Smooth muscle cell of the brain vasculature (primary cell): ENCODE measurements around the gene ZIC5.
"Not testable (repeated sequence)": the region's sequence is repeated elsewhere in the genome, so short reads cannot be mapped to it uniquely, and the experiment has no call there.

ENCODE experiments used
- DNase-seq: peaks from one replicate; pipeline ENCODE4 v3.0.0-alpha.2; 2012; ENCODE audit warnings: low read depth, low spot score

ZIC5 gene

DNA sequence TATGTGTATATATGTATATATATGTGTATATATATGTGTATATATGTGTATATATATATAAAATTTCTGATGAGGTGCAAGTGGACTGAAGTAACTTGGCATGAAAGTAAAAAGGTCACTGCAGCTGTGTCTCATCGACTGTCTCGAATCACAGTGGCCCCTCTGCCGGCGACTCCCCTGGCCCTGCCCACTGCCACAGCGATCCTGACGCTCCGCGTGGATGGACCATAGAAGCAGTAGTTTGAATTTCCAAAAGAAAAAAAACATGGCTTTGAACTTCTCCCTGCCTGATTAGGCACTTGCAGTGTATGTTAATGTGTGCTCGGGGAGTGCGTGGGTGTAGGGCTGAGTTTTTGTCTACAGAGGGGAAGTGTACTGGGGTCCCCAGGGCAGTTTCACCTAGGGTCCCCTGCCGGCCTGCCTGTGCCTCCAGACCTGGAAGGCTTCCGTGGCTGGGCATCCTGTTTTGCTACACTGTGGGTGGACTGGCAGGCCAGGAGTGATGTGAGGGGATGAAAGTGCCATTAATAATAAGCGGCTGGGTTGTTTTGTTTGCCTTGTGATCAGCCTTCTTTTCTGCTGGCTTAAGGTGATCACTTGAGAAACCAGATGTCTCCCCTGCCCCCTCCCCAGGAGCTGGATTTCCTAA is 10.8 kb downstream of the ZIC5 start:
- no peak for DNase-seq

DNA sequence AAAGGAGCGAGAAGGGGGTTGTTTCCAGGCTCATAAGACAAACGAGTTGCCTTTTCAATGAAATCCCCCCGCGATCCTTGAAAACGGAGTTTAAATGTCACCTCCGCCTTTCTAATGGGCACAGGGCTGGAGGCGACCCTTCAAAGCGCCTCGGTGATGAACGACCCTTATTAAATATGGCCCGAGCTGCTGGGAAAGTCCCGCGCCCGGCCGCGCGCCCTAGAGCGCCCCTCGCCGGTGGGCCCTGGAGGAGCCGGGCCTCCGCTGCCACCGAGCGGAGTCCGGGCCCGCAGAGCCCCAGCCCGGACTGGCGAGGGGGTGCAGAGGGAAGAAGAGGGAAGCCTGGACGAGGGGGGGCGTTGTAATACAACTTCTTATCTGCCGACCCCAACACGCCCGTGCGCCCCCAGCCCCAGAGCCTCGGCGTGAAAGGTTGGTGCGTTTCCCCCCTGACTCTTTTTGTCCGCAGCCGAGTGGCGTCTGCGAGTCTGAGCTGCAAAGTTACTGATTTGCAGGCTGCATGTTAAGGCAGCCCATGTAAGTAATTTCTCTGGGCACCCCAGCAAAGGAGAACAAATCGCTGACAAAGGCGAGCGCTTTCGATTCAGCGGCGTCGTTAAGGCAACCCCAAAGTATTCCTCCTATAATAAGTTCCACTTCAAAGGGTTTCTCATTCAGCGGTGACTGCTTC is 11.9 kb downstream of the ZIC5 start:
- DNase-seq, result no peak

DNA sequence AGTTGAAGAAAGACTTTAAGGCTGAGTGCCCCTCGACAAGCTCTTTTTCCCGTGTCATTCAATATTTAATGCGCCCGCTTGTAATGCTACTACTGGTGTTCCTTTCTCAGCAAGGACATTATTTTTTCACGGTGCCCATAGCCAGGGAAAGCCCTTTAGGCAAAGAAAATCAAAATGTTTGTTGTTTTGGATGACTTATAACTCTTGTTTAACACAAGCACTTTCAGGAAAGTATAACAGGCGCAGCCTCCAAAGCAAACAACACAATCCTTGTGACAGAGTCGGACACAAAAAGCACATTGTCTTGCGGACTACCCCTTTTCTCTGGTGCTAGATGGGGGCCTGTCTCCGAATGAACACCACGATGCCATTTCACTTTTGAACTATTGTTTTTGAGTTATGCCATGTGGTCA is 12.4 kb downstream of the ZIC5 start:
- DNase-seq, result no peak

DNA sequence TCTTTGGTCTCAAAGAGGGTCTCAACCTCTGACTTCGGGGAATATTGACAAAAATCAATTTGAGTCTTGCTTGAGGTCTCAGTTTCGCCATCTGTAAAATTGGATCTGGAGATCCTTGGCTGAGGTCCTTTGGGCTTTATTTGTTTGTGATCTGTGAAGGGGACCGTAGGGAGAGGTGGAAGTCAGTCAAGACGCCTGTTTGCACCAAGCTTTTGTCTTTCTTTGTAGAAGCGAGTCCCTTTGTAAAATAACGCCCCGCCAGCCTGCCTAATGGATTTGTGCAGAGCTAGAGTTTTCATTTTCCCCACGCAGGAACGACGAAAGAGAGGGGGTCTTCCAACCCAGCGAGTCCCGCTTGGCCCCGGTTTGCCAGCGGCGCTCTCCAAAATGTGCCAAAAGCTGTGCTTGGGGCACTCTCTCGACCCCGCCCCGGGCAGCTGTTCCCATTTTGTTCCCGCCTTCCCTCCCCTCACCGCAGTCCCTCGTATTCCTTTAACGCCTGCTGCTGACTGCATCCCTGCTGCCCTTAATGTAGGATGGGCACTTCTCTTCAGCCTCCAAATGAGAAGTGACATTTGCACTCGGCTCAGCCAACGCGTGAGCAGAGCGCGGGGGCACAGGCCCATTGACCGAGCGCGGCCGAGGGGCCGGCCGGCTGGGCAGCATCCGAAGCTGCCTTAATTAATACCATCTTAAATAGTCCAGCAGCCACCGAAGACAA is 13.0 kb downstream of the ZIC5 start:
- no peak for DNase-seq

DNA sequence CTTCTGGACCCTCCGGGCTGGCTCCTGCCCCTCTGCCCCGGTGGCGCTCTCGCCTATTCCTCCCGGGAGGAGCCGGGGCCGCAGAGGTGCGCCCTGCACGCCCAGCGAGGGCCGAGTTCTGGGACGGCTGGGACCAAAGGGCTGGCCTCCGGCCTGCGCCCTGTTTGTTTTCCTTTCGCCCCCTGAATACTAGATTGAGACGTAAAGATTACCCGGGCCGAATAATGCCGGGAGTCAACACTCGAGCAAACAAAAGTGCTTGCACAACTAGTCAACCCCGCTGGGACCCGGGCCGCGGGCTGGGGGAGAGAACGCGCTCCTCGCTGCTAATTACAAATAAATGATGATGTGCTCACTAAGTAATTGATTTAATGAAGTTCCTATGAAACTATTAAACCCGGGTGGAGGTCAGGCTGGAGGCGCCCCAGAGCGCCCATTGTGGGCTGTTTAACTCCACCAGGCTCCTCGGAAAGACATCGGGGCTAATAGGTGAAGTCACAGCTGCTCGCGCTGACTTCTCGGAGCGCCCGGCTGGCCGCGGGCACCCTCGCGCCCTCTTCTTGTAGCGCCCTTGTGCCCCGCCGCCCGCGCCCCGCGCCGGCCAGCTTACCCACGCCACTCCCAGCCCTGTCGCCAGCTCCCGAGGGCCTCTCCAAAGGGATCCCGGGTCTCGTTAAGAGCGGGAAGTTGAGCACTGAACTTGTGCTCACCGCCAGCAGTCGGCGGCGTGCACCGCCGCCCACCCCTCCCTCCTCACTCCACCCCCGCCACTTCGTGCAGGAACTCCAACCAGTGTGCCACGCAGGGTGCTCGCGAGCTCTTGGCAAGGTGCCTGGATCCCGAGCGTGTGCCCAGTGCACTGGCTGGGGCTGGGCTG is 14.9 kb downstream of the ZIC5 start:
- no peak for DNase-seq

DNA sequence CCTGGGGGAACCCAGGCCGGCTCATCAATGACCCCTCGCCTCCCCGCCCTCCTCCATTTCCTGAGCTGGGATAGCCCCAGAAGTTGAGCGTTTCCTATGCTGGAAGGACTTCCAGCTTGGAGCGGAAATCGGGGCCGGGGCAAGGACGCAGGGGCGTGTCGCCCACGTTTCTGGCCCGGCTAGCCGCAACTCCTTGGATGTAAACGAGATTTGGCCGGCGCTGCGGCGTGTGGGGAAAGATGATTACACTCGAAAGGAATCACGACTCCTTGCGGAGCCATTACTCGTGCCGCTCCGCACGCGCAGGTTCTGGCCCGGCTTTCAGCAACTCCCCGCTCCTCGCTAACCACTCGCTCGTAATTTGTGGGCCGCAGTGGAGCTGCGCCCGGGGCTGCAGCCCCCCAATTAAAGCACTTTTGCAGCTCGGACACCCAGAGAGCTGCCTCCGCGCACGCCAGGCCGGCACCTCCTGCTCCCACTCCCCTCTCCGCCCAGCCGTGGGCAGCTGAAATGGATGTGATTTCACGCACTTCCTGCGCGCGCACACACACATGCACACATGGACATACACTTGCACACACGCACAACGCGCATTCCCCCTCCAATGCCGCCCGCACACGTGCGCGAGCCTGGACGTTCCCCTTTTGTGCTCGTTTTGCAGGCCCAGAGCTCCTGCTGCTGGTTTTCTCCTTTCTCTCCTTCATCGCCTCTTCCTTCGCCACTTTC is 15.7 kb downstream of the ZIC5 start:
- no peak for DNase-seq

DNA sequence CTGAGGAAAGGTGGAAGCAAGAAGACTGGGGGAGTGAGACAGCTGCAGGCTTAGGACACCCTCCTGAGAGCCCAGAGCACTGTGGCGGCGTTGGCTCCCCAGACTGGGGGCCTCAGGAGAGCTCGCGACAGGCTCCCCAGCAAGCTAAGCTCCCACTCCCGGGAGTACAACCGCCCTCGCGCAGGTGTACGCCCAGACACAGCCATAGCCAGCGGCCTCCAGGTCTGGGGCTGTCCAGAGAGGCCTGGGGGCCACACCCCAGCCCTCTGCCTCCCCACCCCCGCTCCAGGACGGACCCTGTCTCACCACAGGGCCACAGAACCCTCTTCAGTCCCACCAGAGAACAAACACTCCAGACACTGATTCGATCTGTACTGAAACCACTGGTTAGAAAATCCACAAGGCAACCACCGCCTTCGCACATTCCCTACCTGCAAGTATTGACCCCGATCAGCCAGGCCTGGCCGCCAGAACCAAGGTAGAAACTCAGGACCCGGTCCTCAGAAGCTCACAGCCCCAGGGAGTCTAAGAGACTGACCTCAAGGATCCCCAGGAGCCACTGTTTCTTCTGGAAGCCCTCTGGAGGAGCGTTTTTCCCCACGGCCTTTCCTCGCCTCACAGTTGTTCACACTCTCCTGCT is 16.3 kb downstream of the ZIC5 start:
- DNase-seq, result no peak

DNA sequence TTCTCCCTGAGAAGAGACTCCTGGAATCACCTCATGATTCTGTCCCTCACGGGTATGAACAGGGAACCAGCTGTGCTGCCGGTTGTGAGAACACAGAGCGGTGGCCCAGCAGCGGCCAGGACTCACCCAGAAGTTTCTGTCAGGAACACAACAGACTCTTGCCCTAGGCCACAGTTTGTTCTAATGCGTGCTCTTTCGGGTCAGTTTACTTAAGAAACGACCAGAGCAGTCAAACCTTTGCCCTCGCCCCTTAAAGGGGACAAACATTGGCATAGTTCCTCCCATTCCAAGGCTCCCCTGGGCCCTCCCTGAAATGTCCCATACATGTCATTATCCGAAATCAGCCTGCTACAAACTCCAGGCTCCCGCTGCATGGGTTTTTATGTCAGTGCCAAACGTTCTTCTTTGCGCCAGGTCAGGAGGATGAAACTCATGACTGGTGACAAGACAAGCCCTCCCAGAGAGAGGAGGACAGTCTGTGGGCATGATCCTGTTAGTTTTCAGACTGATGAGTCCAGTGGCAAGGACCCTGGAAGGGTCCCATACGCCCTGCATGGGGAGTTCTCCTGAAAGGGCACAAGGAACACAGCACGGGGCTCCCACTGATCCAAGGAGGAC is 18.3 kb downstream of the ZIC5 start:
- DNase-seq, result no peak

DNA sequence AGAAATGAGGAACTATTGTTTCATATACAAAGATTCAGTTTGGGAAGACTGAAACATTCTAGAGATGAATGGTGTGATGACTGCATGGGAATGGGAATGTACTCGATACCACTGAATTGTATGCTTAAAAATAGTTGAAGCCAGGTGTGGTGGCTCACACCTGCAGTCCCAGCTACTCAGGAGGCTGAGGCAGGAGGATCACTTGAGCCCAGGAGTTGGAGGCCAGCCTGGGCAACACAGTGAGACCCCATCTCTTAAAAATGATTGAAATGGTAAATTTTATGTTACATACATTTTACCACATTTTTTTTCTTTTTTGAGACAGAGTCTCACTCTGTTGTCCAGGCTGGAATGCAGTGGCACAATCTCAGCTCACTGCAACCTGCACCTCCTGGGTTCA is 19.9 kb downstream of the ZIC5 start:
- not testable (repeated sequence) for DNase-seq

DNA sequence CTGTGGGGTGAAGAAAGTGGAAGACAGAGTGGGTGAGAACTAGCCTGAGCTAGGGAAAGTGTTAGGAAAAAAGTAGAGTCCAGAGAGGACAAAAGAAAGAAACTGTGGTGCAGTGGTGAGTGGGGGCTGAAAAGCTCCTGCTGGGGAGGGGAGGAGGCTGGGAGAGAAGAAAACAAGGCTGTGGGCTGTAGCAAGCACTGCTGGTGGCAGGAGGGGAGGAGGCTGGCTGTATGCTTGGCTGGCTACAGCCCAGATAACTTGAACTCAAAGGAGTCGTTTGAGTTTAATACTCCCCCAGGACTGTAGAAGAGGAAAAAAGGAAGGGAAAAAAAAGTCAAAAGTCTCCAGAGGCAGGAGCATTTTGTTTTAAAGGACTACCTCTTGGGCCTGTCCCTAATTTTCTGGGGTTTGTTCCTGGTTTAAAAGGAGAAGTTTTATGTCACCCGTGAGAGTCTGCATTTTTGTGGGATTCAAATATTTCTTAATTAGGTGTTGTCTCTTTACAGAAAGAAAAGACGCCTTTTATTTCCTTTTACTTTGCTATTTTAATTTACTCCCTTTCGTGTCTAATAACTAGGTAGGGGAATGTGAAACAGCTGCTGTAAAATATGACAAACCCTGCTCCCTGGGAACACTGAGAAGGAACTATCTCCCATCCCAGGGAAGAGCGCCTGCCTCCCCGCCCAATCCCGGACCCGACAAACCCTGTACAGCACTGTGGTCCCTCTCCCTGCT is 21.7 kb downstream of the ZIC5 start:
- no peak for DNase-seq

DNA sequence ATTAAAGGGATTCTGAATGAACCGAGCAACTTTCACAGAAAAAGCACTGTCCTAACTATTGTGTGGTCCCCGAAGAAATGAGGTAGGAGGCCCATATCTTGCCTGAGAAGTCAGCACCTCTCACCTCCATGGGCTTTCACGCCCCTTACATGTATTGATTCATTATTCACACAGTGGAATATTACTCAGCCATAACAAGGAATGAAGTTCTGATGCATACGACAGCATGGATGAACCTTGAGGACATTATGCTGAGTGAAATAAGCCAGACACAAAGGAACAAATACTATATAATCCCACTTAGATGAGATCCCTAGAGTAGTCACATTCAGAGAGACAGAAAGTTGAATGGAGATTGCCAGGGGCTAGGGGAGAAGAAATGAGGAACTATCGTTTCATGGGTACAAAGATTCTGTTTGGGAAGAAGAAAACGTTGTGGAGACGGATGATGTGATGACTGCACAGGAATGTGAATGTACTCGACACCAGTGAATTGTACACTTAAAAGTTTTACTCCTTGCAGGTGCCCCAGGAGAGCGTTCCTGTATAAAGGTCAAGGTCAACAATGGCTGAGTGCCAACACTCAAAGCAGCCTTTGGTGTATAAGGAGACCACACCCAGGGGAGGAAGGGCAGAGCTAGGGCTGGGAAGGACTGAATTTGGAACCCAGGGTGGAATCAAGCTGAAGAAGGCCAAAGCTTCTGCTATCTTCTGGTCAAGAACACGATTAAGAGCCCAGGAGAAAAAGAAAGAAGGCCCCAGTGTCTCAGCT is 22.5 kb downstream of the ZIC5 start:
- no peak for DNase-seq

DNA sequence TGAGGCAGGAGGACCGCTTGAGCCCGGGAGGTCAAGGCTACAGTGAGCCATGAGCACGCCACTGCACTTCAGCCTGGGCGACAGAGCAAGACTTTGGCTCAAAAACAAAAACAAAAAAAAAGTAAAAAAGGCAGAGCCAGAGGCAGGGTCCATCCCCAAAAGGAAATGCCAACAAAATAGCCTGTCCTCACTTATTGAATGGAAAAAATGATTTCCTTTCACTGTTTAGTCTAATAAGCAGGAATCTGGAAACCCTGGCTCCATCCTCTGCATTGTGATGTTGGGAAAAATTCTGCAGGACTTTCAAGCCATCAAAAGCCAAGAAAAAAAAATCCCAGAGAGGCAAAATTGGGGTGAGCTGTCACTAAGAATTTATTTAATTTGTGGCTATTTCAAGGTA is 23.2 kb downstream of the ZIC5 start:
- no peak for DNase-seq

DNA sequence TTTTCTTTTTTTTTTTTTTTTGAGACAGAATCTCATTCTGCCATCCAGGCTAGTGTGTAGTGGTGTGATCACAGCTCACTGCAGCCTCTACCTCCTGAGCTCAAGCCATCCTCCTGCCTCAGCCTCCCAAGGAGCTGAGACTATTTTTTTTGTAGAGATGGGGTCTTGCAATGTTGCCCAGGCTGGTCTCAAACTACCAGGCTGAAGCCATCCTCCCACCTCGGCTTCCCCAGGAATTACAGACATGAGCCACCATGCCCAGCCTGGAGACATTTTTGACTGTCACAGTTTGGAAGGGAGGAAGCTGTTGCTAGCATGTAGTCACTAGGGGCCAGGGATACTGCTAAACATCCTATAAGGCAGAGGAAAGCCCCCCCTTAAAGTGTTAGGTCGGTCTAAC is 23.9 kb downstream of the ZIC5 start:
- no peak for DNase-seq

DNA sequence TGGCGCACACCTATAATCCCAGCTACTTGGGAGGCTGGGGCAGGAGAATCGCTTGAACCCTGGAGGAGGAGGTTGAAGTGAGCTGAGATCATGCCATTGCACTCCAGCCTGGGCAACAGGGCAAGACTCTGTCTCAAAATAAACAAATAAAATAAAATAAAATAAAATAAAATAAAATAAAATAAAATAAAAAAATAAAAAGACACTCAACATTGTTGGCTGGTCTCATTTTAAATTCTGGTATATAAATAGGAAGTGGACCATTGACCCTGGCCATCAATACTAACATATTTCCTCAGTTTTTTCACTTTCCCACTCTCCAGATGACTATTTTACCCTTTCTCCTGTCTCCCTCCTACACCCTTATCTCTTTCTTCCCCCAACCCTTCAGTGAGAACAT is 26.1 kb downstream of the ZIC5 start:
- DNase-seq, result not testable (repeated sequence)

DNA sequence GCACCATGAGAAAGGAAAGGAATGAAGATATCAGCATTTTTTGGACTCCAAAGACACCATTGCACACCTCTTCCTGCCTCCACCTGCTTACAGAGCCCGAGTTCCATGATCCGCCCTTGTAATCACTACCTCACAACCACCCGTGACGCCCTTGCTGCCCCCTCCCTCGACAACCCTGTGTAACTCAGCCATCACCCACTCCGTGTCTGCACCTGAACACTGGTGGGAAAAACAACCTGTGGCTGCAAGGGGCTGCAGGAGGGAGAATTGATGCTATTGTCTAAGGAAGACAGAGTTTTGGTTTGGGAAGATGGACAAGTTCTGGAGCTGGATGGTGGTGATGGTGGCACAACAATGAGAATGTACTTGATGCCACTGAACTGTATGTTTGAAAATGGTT is 27.0 kb downstream of the ZIC5 start:
- no peak for DNase-seq

DNA sequence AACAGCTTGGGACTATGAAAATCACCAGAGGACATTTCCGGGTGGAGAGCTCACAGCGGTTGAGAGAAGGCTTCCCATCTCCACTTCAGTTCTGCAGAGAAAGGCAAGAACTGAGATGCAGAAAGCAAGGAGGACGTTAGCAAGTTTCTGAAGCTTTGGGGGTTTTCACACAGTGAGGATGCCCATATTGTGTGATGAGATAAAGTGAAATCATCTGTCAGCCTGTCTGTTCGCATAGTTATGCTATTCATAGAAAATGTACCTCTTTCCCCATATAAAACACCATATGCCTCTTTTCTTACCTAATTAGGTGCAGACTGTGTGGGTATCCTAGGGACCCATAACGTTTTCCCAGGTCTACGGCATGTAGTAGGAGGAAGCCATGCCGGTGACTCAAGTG is 27.5 kb downstream of the ZIC5 start:
- no peak for DNase-seq

DNA sequence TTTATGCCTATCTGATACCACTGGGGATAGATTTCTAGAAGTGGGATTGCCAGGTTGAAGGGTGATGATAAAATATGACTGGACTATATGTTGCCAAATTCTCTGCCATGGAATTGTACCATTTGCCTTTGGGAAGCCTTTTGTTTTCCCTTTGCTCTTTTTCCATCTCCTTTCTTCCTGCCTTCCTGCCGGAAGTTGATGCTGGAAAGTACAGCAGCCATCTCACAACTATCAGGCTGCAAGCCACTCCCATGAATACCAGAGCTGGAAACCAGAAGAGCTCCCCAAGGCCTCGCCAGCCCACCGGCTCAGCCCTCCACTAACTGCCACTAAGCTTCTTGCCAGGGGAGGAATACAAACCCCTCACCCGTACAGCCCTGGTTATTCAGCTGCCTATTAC is 29.7 kb downstream of the ZIC5 start:
- no peak for DNase-seq

DNA sequence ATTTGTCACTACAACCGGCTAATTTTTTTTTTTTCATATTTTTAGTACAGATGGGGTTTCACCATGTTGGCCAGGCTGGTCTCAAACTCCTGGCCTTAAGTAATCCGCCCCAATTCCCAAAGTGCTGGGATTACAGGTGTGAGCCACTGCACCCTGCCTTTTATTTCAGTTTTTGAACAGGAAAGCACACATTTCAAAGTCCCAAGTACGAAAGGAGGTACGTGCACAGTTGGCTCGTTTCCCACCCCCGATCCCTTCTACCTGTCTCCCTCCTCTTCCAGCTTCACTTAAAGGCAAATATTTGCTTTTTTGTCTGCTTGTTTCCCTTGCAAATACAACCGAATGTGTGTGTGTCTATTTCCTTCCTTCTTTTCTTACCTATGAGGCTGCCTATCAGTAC is 30.5 kb downstream of the ZIC5 start:
- no peak for DNase-seq

DNA sequence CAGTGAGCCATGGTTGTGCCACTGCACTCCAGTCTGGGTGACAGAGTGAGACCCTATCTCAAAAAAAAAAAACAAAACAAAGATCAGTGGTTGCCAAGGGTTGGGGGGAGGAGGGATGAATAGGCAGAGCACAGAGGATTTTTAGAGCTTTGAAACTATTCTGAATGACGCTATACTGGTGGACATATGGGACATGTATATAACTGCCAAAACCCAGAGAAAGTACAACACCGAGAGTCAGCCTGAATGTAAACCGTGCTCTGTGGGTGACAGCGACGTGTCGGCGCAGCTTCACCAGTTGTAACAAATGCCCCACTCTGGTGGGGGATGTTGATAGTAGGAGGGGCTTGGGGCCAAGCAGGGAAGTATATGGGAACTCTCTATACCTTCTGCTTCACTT is 32.9 kb downstream of the ZIC5 start:
- no peak for DNase-seq
